GM23338 (cell line): ENCODE results near the gene NINL. TPM values are rescaled to one million over a fixed set of nuclear protein-coding genes. Genes with fewer than 3 reads are reported as not detected.

Experiments
- ATAC-seq: fragments of 200-7000 bp; cut with Tn5 transposase; 3 replicates; pipeline ENCODE4 v1.9.1; 2020
- DNase-seq: peaks from one replicate; pipeline ENCODE4 v3.0.0-alpha.2; 2015; ENCODE audit warnings: low spot score
- H2AFZ ChIP-seq: fragments of 200-600 bp; sonication (generic); 2 replicates; pipeline ENCODE4 v1.8.0; 2016; ENCODE audit warnings: antibody characterized with exemption, mild to moderate bottlenecking, moderate library complexity
- H3F3A ChIP-seq: fragments of 200-600 bp; sonication (generic); replicated peaks from 2 replicates; pipeline ENCODE4 v1.8.0; 2017; ENCODE audit warnings: antibody characterized with exemption, mixed run types, low read depth
- H3K27ac ChIP-seq: fragments of 200-600 bp; sonication (generic); 2 replicates; pipeline ENCODE4 v1.6.1; 2016; ENCODE audit warnings: low read depth
- H3K27me3 ChIP-seq: fragments of 200-600 bp; sonication (generic); 2 replicates; pipeline ENCODE4 v1.8.0; 2016; ENCODE audit warnings: mild to moderate bottlenecking, mixed run types, moderate library complexity; ENCODE audit not compliant: insufficient read depth
- H3K36me3 ChIP-seq: fragments of 200-600 bp; sonication (generic); 2 replicates; pipeline ENCODE4 v1.8.0; 2016; ENCODE audit warnings: mild to moderate bottlenecking; ENCODE audit not compliant: insufficient read depth
- H3K4me1 ChIP-seq: fragments of 200-600 bp; sonication (generic); 2 replicates; pipeline ENCODE4 v1.8.0; 2016; ENCODE audit warnings: mild to moderate bottlenecking, moderate library complexity; ENCODE audit not compliant: insufficient read depth
- H3K4me2 ChIP-seq: fragments of 200-600 bp; sonication (generic); 2 replicates; pipeline ENCODE4 v1.7.1; 2017; ENCODE audit warnings: mixed run types
- H3K4me3 ChIP-seq: fragments of 200-600 bp; sonication (generic); 2 replicates; pipeline ENCODE4 v1.6.1; 2016; ENCODE audit warnings: mixed run types
- H3K79me2 ChIP-seq: fragments of 200-600 bp; sonication (generic); replicated peaks from 2 replicates; pipeline ENCODE4 v1.8.0; 2017; ENCODE audit warnings: mild to moderate bottlenecking; ENCODE audit not compliant: insufficient read depth
- H3K9me2 ChIP-seq: fragments of 200-600 bp; sonication (generic); 2 replicates; pipeline ENCODE4 v1.8.0; 2017; ENCODE audit not compliant: insufficient read depth
- H4K20me1 ChIP-seq: fragments of 200-600 bp; sonication (generic); replicated peaks from 2 replicates; pipeline ENCODE4 v1.8.0; 2017; ENCODE audit warnings: mild to moderate bottlenecking; ENCODE audit not compliant: insufficient read depth
- H3K27ac Mint-ChIP-seq: 2 replicates; pipeline ENCODE4 v1.8.0; 2020; ENCODE audit warnings: inconsistent platforms, mild to moderate bottlenecking, moderate library complexity, mixed read lengths
- H3K27me3 Mint-ChIP-seq: 3 replicates; pipeline ENCODE4 v1.8.0; 2022; ENCODE audit warnings: low read depth, mild to moderate bottlenecking, moderate library complexity, mixed read lengths, inconsistent platforms; ENCODE audit not compliant: insufficient read depth, poor library complexity
- H3K36me3 Mint-ChIP-seq: 3 replicates; pipeline ENCODE4 v1.8.0; 2021; ENCODE audit warnings: low read depth, mild to moderate bottlenecking, inconsistent platforms, moderate library complexity, mixed read lengths
- H3K4me1 Mint-ChIP-seq: 3 replicates; pipeline ENCODE4 v1.8.0; 2020; ENCODE audit warnings: mild to moderate bottlenecking, inconsistent platforms, mixed read lengths
- H3K4me3 Mint-ChIP-seq: 3 replicates; pipeline ENCODE4 v1.8.0; 2021; ENCODE audit warnings: moderate library complexity, mild to moderate bottlenecking, inconsistent platforms, mixed read lengths
- H3K9me3 Mint-ChIP-seq: 3 replicates; pipeline ENCODE4 v1.8.0; 2020; ENCODE audit warnings: moderate library complexity, mild to moderate bottlenecking, inconsistent platforms, mixed read lengths
- CREB1 ChIP-seq: fragments of 250-450 bp; sonication (Bioruptor Pico); IDR thresholded peaks from 2 replicates; pipeline ENCODE4 v1.5.0; 2020; ENCODE audit warnings: low read depth, mild to moderate bottlenecking, moderate library complexity
- REST ChIP-seq: IDR thresholded peaks from one replicate; pipeline ENCODE4 v1.6.1; 2018; ENCODE audit warnings: antibody characterized with exemption; ENCODE audit not compliant: unreplicated experiment
- STAT1 ChIP-seq: IDR thresholded peaks from one replicate; pipeline ENCODE4 v1.6.1; 2016; ENCODE audit warnings: antibody characterized with exemption; ENCODE audit not compliant: unreplicated experiment
- ZNF114 ChIP-seq: fragments of 250-450 bp; sonication (Bioruptor Pico); IDR thresholded peaks from 2 replicates; pipeline ENCODE4 v1.5.0; 2020; ENCODE audit warnings: mild to moderate bottlenecking, moderate library complexity
- ZNF462 ChIP-seq: fragments of 250-450 bp; sonication (Bioruptor Pico); IDR thresholded peaks from 2 replicates; pipeline ENCODE4 v1.5.0; 2020; ENCODE audit warnings: mild to moderate bottlenecking, moderate library complexity
- polyA plus RNA-seq: library from polyadenylated mRNA; unstranded; fragments of >200 nt; fragmentation: Nextera tagmentation; extraction: Ambion mirVana; gene quantifications from 2 replicates; pipeline ENCODE4 v1.2.1, GENCODE V29; 2016
- total RNA-seq: library from RNA; depleted of rRNA; stranded (reverse); fragments of >200 nt; shearing (Covaris generic); gene quantifications from 2 replicates; pipeline ENCODE4 v1.2.3, GENCODE V29; 2014

The NINL gene
- total and polyA plus RNA-seq, 2 experiments from 2014 or later: 18.0 to 31.2 TPM

GRCh38 chr20:25496165-25496967 lies 89.0 kb downstream of the NINL start:
- ATAC-seq: no peak
- Histone ChIP-seq H3K27ac (no peak overlapping the region), H3K36me3 (no peaks in the 10 kb centered on the region), H3K4me3 (no peak overlapping the region), H3K4me2 (no peak overlapping the region), H3F3A (no peaks in the 10 kb centered on the region), H3K4me1 (no peaks in the 10 kb centered on the region), H3K79me2 (no peaks in the 10 kb centered on the region), H3K27me3 (no peaks in the 10 kb centered on the region), H3K9me2 (no peaks in the 10 kb centered on the region), H2AFZ (no peak overlapping the region), H4K20me1 (no peaks in the 10 kb centered on the region; the same call in 1 of the 2 replicates)
- Mint-ChIP-seq H3K27ac (no peak overlapping the region), H3K4me3 (no peak overlapping the region), H3K4me1 (peaks cover 7% of the 10 kb centered on the region), H3K27me3 (peaks cover 6% of the 10 kb centered on the region), H3K36me3 (peaks cover 26% of the 10 kb centered on the region), H3K9me3 (no peaks in the 10 kb centered on the region)
- DNase-seq: no peak
- TF ChIP-seq REST: no peak
- TF ChIP-seq ZNF114 (CRISPR knock-in tag): no peak
- TF ChIP-seq CREB1 (CRISPR knock-in tag): no peak

- Histone ChIP-seq H3K4me1 (no peaks in the 10 kb centered on the region), H3K27me3 (no peaks in the 10 kb centered on the region), H3K36me3 (no peaks in the 10 kb centered on the region), H3K27ac (no peak overlapping the region), H2AFZ (no peak overlapping the region), H3K9me2 (no peaks in the 10 kb centered on the region), H3K79me2 (no peaks in the 10 kb centered on the region), H4K20me1 (no peaks in the 10 kb centered on the region; the same call in 1 of the 2 replicates), H3K4me2 (no peak overlapping the region), H3F3A (no peaks in the 10 kb centered on the region), H3K4me3 (no peak overlapping the region)
- ATAC-seq (no peak), DNase-seq (no peak)
- H3K36me3 Mint-ChIP-seq: peaks cover 21% of the 10 kb centered on the region
- no peak overlapping the region for H3K4me3 Mint-ChIP-seq
- no peak overlapping the region for H3K27ac Mint-ChIP-seq
- H3K4me1 Mint-ChIP-seq: peaks cover 12% of the 10 kb centered on the region
- H3K27me3 Mint-ChIP-seq: peaks cover 8% of the 10 kb centered on the region
- no peaks in the 10 kb centered on the region for H3K9me3 Mint-ChIP-seq
- TF ChIP-seq REST: no peak
- TF ChIP-seq ZNF462 (CRISPR knock-in tag): no peak
- no peak for TF ChIP-seq STAT1
Measured at GRCh38 chr20:25495189-25495824, 90.0 kb downstream of the NINL start.
